Measurements from ENCODE around the gene CFB.

CFB gene

DNA sequence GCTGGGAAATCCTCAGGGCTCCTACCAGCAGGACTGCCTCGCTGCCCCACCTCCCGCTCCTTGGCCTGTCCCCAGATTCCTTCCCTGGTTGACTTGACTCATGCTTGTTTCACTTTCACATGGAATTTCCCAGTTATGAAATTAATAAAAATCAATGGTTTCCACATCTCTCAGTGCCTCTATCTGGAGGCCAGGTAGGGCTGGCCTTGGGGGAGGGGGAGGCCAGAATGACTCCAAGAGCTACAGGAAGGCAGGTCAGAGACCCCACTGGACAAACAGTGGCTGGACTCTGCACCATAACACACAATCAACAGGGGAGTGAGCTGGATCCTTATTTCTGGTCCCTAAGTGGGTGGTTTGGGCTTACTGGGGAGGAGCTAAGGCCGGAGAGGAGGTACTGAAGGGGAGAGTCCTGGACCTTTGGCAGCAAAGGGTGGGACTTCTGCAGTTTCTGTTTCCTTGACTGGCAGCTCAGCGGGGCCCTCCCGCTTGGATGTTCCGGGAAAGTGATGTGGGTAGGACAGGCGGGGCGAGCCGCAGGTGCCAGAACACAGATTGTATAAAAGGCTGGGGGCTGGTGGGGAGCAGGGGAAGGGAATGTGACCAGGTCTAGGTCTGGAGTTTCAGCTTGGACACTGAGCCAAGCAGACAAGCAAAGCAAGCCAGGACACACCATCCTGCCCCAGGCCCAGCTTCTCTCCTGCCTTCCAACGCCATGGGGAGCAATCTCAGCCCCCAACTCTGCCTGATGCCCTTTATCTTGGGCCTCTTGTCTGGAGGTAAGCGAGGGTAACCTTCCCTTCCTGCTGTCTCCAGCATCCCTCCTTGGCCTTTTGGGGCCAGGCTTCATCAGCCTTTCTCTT lies at the start of gene CFB:
TSS of gene CFB (plus strand) at position 589 of the 863 bp plus-strand sequence. CDS start at position 716, 127 bp downstream.
- H3K36me3 Mint-ChIP-seq, result no peaks in the 10 kb centered on the region
- H3K27me3 Mint-ChIP-seq, result peaks cover 5% of the 10 kb centered on the region
- no peak within 1 kb of the TSS for H3K27ac Mint-ChIP-seq
- peaks cover 4% of the 10 kb centered on the region for H3K4me1 Mint-ChIP-seq (ENCODE audit: low read depth)
- H3K9me3 Mint-ChIP-seq (ENCODE audit: low read depth), result no peaks in the 10 kb centered on the region
- H3K4me3 Mint-ChIP-seq, result no peak within 1 kb of the TSS

DNA sequence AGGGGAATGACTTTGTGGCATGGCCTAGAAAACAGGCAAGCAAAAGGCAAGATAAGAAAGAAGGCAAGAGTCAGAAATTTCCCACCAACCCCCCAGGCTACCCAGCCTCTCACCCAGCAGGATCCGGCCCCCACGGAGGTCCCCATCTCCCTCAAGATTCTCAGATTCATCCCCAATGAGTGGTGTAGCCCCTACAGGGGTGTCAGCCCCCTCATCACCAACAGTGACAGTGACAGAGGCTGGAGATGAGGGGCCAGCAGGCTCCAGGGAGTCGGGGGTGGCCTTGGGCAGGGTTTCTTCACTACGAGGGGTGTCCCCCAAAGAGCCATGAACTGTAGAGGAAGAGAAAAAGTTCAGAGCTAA lies 49.4 kb upstream of the CFB start:
- H3K27ac Mint-ChIP-seq, result peak overlapping the region; percentile 86
- H3K36me3 Mint-ChIP-seq, result no peaks in the 10 kb centered on the region
- no peaks in the 10 kb centered on the region for H3K9me3 Mint-ChIP-seq (ENCODE audit: low read depth)
- H3K27me3 Mint-ChIP-seq, result no peaks in the 10 kb centered on the region
- peaks cover 31% of the 10 kb centered on the region for H3K4me1 Mint-ChIP-seq (ENCODE audit: low read depth)
- peak overlapping the region; percentile 86 for H3K4me3 Mint-ChIP-seq

DNA sequence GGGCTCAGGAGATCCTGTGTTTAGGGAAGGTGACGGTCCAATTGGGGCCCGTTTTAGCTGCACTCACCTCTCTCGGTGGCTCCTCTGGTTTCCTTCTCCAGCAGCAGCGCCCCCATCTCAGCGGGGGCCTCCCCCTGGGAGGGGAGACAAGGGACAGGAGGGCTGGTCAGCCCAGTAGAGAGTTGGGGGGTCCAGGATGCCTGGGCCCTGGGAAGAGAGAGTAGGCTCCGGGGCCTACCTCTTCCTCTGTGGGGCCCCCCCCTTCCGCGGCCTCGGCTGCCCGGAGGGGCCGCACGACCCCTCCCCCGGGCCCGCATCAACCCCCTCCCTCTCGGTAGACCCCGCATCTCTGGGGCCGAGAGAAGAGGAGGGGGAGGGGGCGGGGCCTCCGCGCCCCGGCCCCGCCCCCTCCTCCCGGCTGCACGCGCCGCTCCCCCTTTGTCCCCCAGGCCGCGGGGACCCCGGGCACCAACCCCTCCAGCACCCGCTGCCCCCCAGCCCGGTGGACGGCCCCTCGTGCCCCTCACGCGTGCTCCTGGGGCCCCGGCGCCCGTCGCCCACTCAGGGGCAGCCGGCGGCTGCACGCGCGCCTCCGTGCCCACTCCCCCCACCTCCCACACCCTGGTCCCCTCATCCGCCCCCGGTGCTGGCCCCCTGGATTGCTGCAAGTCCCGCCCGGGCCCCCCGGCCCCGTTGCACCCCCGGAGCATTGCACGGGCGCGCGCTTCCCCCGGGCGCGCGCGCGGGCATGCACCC lies 48.9 kb upstream of the CFB start:
- Mint-ChIP-seq H3K36me3 (no peaks in the 10 kb centered on the region), H3K4me1 (ENCODE audit: low read depth) (peaks cover 31% of the 10 kb centered on the region), H3K27me3 (no peaks in the 10 kb centered on the region), H3K4me3 (peak overlapping the region; percentile 86), H3K9me3 (ENCODE audit: low read depth) (no peaks in the 10 kb centered on the region), H3K27ac (peak overlapping the region; percentile 86)

DNA sequence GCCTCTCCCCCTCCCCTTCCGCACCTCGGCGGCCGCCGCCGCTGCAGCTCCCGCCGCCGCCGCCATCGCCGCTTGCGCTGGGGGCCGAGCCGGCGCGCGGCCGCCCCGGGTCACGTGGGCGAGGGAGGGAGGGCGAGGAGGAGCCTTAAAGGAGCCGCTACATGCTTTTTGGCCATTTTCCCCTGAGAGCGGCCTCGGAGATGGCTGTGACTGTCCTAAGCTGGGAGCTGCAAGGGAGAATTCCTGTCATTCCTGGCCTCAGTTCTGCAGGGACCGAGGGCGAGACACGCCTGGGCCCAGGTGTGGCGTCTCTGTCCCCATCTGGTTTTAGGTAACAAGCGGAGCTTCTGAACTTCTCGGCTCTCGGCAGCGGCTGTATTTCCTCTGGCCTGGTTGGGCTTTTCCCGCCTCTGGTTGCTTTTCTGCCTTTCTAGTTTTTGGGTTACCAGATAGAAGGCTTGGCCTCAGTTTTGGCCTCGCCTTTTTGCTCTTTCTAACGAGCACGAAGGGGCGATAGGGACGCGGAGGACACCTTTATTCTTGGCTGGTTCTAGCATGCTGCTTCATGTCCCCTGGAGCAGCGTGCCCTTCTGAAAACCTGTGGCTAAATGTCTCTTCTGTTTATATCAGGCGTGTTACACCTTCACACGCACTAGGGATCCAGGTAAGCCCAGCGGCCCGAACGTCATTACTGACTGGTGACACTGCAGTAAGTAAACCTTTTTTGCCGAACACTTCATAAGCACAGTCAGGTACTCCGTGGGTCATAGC lies 48.1 kb upstream of the CFB start, which contains the start of gene EHMT2:
TSS of gene EHMT2 (minus strand) at position 87 of the 771 bp plus-strand sequence. CDS start at position 66, 21 bp downstream.
- Mint-ChIP-seq H3K4me1 (ENCODE audit: low read depth) (peaks cover 36% of the 10 kb centered on the region), H3K9me3 (ENCODE audit: low read depth) (no peaks in the 10 kb centered on the region), H3K27me3 (no peaks in the 10 kb centered on the region), H3K4me3 (peak within 1 kb of the TSS; percentile 96), H3K27ac (peak within 1 kb of the TSS; percentile 98), H3K36me3 (no peaks in the 10 kb centered on the region)

DNA sequence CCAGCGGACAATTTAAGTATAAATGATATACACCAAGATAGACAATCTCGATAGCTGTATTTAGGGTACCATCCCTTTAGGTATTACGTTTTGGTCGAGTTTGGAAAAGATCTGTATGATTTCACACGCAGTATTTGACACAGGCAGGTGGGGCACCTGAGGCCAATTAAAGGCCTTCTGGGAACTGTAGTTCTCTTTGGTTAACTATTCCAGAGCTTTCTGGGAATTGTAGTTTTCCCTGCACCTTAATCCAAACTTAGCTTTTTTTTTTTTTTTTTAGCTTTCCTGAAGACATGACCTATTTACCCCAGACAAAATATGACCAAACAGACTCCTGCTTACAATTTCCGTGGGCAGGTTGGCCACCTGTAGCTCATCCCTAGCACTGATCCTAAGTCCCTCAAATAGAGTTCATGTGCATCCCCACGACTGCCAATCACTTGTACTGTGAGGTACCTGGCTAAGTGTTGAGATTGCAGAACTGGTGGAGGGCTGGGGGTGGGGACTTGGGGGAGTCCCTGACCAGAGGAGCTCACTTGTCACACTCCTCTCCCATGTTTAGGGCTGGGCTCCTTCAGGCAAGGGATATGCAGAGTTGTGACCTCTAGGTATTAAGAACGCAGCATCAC lies 47.4 kb upstream of the CFB start:
- H3K4me3 Mint-ChIP-seq, result peak overlapping the region; percentile 96
- H3K36me3 Mint-ChIP-seq, result no peaks in the 10 kb centered on the region
- peak overlapping the region; percentile 98 for H3K27ac Mint-ChIP-seq
- H3K27me3 Mint-ChIP-seq, result no peaks in the 10 kb centered on the region
- peaks cover 38% of the 10 kb centered on the region for H3K4me1 Mint-ChIP-seq (ENCODE audit: low read depth)
- no peaks in the 10 kb centered on the region for H3K9me3 Mint-ChIP-seq (ENCODE audit: low read depth)

DNA sequence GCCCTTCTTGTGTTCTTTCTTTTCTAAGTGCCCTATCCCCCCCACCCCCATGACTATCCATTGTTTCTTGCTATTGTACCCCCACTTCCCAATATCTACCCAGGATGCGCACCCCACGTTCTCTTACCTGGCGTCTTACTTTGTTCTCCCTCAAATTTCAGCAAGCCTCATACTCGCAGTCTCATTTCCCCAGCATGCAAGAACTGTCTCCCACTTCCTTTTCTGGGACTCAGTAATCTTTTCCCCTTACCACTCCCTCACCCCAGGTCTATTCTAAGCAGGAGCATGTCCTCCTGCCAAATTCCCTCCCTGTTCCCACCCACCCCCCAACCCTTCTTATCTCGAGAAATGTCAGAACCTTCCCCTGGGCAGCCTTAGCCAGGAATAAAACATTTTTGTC lies 46.7 kb upstream of the CFB start:
- H3K27ac Mint-ChIP-seq, result peak overlapping the region; percentile 70
- peaks cover 36% of the 10 kb centered on the region for H3K4me1 Mint-ChIP-seq (ENCODE audit: low read depth)
- peak overlapping the region; percentile 76 for H3K4me3 Mint-ChIP-seq
- H3K9me3 Mint-ChIP-seq (ENCODE audit: low read depth), result no peaks in the 10 kb centered on the region
- H3K27me3 Mint-ChIP-seq, result no peaks in the 10 kb centered on the region
- H3K36me3 Mint-ChIP-seq, result no peaks in the 10 kb centered on the region

DNA sequence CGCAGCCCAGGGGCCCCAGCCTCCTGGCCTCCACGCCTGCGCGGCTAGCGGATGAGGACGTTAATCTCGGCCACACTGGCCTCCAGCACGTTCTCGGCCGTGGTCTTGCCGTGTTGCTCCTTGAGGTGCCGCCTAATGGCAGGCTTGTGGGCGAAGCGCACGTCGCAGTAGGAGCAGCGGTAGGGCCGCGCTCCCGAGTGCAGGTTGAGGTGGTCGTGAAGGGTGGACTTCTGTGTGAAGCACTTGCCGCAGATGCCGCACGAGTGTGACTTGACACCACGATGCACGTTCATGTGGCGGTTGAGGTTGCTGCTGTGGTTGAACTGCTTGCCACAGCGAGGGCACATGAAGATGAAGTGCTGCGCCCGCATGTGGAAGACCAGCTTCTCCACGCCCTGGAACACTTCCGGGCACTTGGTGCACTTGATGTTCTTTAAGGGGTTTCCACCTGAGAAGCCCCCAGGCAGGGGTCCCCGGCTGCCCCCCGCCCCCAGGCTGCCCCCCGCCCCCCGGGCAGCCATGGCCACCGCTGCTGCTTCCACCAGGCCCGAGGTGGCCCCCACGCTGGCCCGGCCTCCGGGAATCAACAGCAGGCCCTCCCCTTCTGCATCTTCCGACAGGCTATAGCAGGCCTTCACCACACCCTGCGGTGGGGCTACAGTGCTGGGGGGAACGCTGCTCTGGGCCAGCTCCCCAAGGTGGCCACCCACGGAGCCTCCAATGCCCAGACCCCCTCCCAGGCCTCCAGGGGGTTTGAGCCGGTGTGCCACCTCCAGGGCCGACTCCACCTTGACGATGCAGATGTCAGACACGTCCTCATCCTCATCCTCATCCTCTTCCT lies 45.8 kb upstream of the CFB start:
- Mint-ChIP-seq H3K27me3 (no peaks in the 10 kb centered on the region), H3K36me3 (no peaks in the 10 kb centered on the region), H3K4me3 (peak overlapping the region; percentile 76), H3K27ac (no peak overlapping the region), H3K9me3 (ENCODE audit: low read depth) (no peaks in the 10 kb centered on the region), H3K4me1 (ENCODE audit: low read depth) (peaks cover 36% of the 10 kb centered on the region)

DNA sequence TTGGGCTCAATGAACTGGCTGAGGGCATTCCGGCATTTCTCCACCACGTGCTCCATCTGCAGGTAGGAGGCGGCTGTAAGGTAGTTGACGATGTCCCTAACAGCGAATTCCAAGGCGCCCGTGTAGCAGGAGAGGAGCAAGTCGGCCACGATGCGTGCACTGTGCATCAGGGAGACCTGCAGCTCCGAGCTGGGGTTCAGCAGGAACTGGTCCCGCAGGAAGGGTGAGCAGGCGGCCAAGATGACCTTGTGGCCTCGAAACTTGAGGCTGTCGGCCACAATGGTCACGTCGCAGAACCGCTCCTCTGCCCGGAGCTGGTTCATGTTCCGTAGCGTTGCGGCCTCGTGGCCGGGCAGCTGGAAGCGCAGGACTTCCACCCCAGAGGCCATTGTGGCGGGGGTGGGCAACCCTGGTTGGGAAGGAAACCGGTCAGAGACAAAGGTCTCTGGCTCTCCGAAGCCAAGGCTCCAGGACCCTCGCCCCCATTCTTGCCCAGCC lies 44.9 kb upstream of the CFB start:
- no peaks in the 10 kb centered on the region for H3K36me3 Mint-ChIP-seq
- no peaks in the 10 kb centered on the region for H3K27me3 Mint-ChIP-seq
- peak overlapping the region; percentile 53 for H3K4me3 Mint-ChIP-seq
- H3K4me1 Mint-ChIP-seq (ENCODE audit: low read depth), result peaks cover 32% of the 10 kb centered on the region
- H3K27ac Mint-ChIP-seq, result no peak overlapping the region
- H3K9me3 Mint-ChIP-seq (ENCODE audit: low read depth), result no peaks in the 10 kb centered on the region

DNA sequence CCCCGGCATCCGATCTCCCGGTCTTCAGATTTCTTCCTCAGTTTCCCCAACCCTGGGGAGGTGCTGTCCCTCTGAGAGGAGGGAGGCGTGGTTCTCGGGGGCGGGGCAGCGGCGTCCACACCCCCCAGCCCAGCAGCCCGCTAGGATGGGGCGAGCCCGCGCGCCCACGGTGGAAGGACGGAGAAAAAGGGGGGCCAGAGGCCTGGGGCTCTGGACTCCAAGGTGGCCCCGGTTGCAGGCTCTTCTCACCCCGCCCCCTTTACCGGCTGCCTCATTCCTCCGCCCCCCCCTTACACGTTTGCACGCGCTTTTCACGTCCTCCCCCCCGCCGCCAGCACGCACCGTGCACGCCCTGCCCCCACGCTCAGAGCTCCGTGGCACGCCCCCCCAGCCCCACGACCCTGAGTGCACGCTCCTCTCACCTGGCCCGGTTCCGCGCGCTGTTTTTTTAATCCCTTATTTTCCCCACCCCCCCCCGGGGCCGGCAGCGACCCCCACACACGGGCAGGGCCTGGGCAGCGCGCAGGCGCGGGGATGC lies 44.4 kb upstream of the CFB start:
- Mint-ChIP-seq H3K27me3 (no peaks in the 10 kb centered on the region), H3K4me3 (peak overlapping the region; percentile 53), H3K9me3 (ENCODE audit: low read depth) (no peaks in the 10 kb centered on the region), H3K36me3 (no peaks in the 10 kb centered on the region), H3K27ac (peak overlapping the region; percentile 66), H3K4me1 (ENCODE audit: low read depth) (peaks cover 28% of the 10 kb centered on the region)

DNA sequence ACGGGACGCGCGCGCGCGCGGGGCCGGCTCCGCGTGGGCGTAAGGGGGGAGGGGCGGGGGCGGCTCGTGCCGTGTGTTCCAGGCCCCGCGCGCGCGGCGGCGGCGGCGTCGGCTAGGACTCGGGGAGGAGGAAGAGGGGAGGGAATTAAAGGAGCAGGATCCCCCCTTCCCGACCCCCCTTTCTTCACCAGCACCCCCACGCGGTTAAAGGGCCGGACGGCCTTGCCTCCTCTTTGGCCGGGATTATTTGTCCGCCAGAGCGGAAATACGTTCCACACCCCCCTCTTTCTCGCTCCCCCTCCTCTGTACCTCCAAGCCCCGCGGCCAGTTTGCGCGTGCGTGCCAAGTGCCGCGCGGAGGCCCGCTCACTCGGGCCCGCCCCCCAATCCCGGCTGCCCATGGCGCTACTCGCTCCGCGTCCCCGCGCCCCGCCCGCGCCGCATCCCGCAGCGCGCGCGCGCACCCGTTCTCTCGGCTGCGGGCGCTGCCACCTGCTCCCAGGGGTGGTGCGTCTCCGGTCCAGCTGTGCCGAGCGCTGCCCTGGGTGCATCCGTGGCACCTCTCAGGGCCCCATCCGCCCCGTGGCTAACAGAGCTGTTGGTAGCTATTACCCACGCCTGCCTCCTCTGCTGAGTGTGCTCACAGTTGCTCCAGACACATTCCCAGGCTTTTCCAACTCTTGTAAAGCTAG lies 43.8 kb upstream of the CFB start, which contains the start of gene ZBTB12:
TSS of gene ZBTB12 (minus strand) at position 134 of the 691 bp plus-strand sequence. CDS start 781 bp downstream, outside the sequence.
- Mint-ChIP-seq H3K9me3 (ENCODE audit: low read depth) (no peaks in the 10 kb centered on the region), H3K4me1 (ENCODE audit: low read depth) (peaks cover 27% of the 10 kb centered on the region), H3K36me3 (no peaks in the 10 kb centered on the region), H3K27ac (peak within 1 kb of the TSS; percentile 84), H3K27me3 (no peaks in the 10 kb centered on the region), H3K4me3 (peak within 1 kb of the TSS; percentile 88)

DNA sequence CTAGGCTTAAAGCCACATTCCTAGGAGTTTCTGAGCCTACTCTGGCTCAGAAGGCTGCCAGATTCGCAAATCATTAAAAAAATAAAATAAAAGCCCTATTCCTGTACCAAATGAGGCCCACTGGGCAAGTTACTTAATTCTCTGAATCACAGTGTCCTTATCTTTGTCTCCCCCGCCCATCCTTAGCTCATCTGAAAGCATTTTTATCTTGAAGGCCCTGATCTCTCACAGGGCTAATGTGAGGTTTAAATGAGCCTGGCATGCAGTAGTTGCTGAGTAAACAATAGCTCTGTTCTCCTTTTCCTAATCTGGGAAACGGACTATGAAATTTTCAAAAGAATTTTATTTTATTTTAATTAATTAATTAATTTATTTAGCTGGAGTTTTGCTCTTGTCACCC lies 41.9 kb upstream of the CFB start:
- Mint-ChIP-seq H3K27ac (no peak overlapping the region), H3K36me3 (no peaks in the 10 kb centered on the region), H3K27me3 (no peaks in the 10 kb centered on the region), H3K4me3 (no peak overlapping the region), H3K9me3 (ENCODE audit: low read depth) (no peaks in the 10 kb centered on the region), H3K4me1 (ENCODE audit: low read depth) (peaks cover 21% of the 10 kb centered on the region)

DNA sequence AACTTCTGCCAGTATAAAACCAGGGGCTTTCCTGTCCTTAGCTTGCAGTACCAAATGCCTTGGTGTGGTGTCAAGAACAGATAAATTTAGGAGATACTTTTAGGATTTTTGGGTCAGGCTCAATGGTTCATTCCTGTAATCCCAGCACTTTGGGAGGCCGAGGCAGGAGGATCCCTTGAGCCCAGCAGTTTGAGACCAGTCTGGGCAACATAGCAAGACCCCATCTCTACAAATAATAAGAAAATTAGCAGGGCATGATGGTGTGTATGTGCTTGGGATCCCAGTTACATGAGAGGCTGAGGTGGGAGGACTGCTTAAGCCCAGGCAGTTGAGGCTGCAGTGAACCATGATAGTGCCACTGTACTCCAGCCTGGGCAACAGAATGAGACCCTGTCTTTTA lies 40.9 kb upstream of the CFB start:
- no peaks in the 10 kb centered on the region for H3K36me3 Mint-ChIP-seq
- no peaks in the 10 kb centered on the region for H3K9me3 Mint-ChIP-seq (ENCODE audit: low read depth)
- H3K4me3 Mint-ChIP-seq, result no peak overlapping the region
- no peak overlapping the region for H3K27ac Mint-ChIP-seq
- H3K27me3 Mint-ChIP-seq, result no peaks in the 10 kb centered on the region
- H3K4me1 Mint-ChIP-seq (ENCODE audit: low read depth), result peaks cover 12% of the 10 kb centered on the region

DNA sequence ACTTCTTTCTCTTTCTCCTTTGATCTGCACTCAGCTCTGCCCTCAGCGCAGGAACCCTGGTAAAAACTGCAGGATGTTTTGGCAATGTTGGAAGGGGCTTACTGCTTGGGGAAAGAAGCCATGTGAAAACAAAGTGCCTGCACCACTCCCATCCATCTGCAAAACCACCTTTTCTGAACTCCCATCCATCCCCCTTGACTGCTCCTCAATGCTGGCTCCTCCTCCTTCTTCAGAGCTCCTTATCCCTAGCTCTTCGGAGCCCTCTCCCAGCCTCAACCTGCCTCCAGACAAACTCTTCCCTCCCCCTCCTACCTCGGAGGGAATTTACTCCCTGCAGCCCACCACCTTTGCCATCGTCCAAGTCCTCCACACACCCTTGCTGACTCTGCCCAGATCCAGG lies 39.8 kb upstream of the CFB start:
- peaks cover 14% of the 10 kb centered on the region for H3K4me1 Mint-ChIP-seq (ENCODE audit: low read depth)
- no peaks in the 10 kb centered on the region for H3K9me3 Mint-ChIP-seq (ENCODE audit: low read depth)
- no peaks in the 10 kb centered on the region for H3K27me3 Mint-ChIP-seq
- H3K4me3 Mint-ChIP-seq, result no peak overlapping the region
- no peak overlapping the region for H3K27ac Mint-ChIP-seq
- H3K36me3 Mint-ChIP-seq, result no peaks in the 10 kb centered on the region

Measured in activated naive CD8-positive, alpha-beta T cell (primary cell).